ENCODE results near the gene PAFAH2. TPM values are rescaled to one million over a fixed set of nuclear protein-coding genes. Genes with fewer than 3 reads are reported as not detected.
"Not testable (repeated sequence)": the region's sequence is repeated elsewhere in the genome, so short reads cannot be mapped to it uniquely, and the experiment has no call there.

The PAFAH2 gene
- total RNA-seq, 1 donor from 2014 or later, result 12.1 TPM

DNA sequence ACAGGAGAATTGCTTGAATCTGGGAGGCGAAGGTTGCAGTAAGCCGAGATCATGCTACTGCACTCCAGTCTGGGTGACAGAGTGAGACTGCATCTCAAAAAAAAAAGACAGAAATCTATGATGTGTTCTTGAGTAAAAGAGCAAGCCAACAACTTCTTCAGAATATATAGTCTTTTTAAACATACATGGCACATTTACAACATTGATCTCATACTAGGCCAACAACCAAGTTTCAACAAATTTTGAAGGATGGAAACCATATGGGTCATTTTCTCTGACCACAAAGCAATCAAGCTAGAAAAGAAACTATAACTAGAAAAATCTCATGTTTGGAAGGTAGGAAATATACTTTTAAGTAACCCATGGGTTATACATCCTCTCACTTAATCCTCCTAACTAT lies 38.3 kb downstream of the PAFAH2 start:
- DNase-seq (no peak), ATAC-seq (ENCODE audit: poor library complexity) (no peak)
- intact Hi-C loops (cut with DNase I), result no loop called here

DNA sequence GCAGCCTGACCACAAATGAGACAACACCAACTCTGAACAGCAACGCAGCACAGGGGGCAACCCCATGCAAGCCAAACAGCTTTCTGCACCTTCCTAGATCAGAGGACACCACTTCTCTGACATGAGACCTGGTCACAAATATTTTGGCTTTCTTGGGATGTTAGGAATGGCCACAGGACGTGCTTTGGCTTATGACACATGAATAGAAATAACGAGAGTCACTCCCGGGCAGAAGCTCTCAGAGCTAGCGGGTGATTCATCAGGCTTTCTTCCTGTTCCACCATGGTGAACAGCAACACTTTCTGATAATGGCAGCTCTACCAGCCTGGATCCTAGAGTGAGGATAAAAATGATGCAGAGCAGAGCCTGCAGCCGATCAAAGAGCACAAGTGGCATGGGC lies 39.4 kb downstream of the PAFAH2 start:
- ATAC-seq (ENCODE audit: poor library complexity), result no peak
- intact Hi-C loops (cut with DNase I), result no loop called here
- DNase-seq, result no peak

GRCh38 chr1:25955553-25955952 lies 42.3 kb downstream of the PAFAH2 start:
- intact Hi-C loops (cut with DNase I), result no loop called here
- DNase-seq (no peak), ATAC-seq (ENCODE audit: poor library complexity) (no peak)

DNA sequence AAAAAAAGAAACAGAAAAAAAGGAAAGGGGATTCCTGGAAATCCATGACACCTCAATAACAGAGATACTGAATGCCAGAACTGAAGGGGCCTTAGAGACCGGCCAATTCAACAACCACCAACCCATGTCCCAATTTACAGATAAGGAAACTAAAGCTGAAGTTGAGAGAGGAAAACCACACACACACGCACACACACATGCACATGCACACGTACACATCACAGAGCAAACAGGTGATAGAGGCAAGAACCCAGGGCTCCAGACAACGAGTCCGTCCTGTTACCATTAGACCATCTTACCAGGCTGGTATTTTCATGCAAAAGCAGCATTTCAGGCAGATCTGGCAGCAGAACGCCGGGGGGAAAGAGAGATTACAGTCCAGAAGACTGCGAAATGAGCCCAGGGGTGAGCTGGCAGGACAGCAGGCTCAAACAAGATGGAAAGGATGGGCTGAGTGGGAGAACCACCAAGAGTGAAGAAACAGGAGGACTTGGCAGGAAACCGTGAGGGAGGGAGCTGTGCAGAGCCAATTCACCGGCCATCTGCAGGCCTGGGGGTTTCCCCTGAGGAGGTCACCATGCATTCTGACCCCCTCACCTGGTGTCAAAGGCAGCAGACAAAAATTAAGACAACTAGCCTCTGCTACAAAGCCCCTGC lies 43.5 kb downstream of the PAFAH2 start:
- intact Hi-C loops (cut with DNase I), result no loop called here
- ATAC-seq (ENCODE audit: poor library complexity), result no peak

DNA sequence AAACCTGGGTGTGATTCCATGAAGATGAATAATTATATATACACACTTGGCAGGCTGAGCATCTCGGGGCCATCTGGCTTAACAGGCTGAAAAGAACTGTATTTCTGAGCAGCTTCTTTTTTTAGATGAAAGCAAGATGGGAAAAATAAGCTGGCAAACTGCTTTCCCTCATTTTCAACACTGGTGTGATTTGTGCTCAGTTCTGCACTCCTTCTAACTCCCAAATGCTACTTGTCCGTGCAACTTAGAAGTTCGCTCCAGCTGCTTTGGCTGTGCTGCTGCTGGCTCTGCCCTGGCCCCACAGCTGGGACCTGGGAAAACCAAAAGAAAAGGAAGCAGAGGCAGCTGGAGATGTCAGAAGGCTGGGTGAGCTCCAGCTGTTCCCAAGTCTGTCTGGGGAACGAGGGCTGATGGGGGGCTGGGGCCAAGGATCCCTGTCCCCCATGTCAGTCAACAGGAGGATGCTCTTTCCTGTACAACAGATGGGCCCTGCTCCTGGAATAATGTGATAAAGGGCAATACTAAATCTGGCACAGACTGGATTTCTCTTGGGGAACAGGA lies 44.9 kb downstream of the PAFAH2 start:
- ATAC-seq (ENCODE audit: poor library complexity), result peak; percentile 81
- intact Hi-C loops (cut with DNase I), result no loop called here
- DNase-seq, result peak; percentile 73

More for the DNA sequence above, 43.5 kb downstream of the PAFAH2 start:
- DNase-seq, result no peak

DNA sequence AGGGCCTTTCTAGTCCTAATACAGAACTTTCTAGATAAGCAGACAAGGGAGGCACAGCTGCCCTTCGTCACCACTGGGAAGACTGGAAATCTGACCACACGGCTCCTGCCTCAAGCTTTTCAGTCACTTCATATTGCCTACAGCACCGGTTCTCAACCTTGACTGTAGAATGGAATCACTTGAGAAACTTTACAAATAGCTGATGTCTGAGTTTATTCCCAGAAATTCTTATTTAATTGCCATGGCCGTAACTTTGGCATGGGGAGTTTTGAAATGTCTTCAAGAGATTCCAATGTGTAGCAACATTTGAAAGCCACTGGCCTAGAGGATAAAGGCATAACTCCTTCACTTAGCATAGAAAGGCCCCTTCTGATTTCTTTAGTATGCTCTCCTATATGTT lies 49.2 kb downstream of the PAFAH2 start:
- intact Hi-C loops (cut with DNase I), result no loop called here
- DNase-seq (no peak), ATAC-seq (ENCODE audit: poor library complexity) (no peak)

DNA sequence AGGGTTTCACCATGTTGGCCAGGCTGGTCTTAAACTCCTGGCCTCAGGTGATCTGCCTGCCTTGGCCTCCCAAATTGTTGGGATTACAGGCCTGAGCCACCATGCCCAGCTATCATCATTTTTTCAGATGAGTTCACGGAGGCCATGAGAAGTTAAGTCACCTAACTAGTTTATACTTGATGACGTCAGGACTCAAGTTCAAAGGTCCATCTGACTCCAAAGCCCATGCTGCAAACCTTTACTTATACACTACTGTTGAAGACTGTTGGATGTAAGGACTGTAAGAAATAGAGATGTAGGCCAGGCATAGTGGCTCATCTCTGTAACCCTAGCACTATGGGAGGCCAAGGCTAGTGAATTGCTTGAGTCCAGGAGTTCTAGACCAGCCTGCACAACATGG lies 50.8 kb downstream of the PAFAH2 start:
- no peak for ATAC-seq (ENCODE audit: poor library complexity)
- no peak for DNase-seq
- intact Hi-C loops (cut with DNase I), result no loop called here

DNA sequence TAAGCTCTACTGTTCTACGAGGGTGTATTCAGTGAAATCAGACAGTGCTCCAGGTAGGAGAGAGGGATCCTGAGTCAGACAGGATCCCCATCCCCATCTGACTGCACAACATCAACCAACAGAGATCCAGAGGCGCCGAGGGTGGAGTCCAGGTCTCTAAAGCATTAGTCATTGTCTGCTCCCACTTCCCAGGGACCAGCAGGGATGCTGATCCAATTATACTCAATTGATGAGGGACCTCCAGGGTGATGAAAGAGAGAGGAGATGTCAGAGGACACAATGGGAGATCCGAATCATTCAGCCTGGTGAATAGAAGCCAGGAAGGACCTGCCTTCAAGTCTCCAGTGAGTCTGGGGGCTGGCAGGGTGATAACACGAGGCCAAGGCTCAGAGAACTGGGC lies 52.1 kb downstream of the PAFAH2 start:
- ATAC-seq (ENCODE audit: poor library complexity), result no peak

DNA sequence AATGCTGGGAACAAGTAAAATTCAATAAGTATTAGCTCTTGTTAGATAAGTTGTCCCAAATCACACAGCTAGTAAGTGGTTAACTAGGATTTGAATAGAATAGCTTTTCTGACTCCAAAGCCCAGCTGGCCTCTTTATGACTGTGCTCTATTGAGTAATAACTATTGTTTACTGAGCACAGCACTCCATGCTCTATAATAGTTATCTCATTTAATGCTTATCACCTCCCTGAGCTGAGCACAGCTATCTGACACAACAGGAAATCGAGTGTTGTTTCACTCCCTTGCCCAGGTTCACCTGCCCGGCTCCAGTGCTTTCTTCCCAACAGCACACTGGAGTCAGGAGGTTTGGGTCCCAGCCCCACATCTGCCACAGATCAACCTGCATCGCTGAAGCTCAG lies 52.9 kb downstream of the PAFAH2 start:
- intact Hi-C loops (cut with DNase I), result no loop called here
- ATAC-seq (ENCODE audit: poor library complexity), result no peak
- DNase-seq, result no peak

More for the DNA sequence above, 52.1 kb downstream of the PAFAH2 start:
- DNase-seq, result no peak
- intact Hi-C loops (cut with DNase I), result no loop called here

DNA sequence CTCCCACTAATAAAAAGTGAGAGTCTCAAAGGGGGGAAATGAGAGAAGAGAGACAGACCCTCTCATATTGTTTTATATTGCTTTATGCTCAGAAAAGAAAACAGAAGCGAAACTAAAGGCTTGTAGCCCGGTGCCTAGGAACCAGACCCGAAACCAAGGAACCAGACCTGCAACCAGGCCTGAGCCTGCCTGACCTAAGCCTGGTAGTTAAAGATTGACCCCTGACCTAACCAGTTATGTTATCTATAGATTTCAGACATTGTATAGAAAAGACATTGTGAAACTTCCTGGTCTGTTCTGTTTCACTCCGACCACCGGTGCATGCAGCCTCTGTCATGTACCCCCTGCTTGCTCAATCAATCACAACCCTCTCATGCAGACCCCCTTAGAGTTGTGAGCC lies 54.4 kb downstream of the PAFAH2 start:
- ATAC-seq (ENCODE audit: poor library complexity); intact Hi-C loops (cut with DNase I): not testable (repeated sequence)

GRCh38 chr1:25936947-25937346 lies 60.9 kb downstream of the PAFAH2 start:
- no peak for DNase-seq
- ATAC-seq (ENCODE audit: poor library complexity), result no peak
- intact Hi-C loops (cut with DNase I), result no loop called here

More for the DNA sequence above, 54.4 kb downstream of the PAFAH2 start:
- not testable (repeated sequence) for DNase-seq

DNA sequence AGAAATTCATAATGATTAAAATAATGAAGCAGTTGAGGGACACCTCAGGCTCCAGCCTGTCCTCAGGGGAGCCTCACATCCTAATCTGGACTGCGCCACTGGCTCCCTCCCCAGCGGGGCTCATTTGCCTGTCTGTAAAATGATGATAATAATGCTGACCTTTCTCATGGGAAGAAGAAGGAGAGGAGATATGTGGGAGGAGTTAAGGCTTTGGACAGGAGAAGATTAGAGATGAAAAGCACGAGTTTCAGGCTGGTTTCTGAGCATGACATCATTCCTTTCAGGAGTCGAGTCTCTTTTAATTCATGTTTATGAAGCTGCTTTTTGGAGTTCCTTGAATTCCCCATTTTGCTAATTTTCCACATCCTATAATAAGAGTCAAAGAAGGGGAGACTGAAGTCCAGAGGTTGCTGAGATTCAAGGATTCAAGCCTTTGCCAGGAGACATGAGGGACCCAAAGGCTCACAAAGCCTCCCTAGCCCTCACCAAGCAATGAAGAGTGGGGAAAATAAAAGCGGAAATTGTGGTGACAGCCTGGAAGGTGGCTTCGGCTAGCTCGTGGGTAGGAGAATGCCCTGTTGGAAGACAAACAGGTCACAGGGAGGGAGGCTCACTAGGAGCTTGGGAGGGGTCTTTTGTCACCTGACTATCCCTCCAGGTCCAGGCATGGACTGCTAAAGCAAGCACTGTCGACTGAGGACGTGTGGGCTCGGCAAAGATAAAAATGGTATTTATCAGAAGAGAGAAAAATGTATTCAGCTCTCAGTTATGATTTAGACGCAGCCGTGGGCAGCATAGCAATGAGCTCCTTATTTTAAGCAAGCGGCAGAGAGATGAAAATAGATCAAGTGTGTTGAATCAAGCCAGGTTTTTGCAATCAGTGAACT lies 64.1 kb downstream of the PAFAH2 start:
- intact Hi-C loops (cut with DNase I), result no loop called here

DNA sequence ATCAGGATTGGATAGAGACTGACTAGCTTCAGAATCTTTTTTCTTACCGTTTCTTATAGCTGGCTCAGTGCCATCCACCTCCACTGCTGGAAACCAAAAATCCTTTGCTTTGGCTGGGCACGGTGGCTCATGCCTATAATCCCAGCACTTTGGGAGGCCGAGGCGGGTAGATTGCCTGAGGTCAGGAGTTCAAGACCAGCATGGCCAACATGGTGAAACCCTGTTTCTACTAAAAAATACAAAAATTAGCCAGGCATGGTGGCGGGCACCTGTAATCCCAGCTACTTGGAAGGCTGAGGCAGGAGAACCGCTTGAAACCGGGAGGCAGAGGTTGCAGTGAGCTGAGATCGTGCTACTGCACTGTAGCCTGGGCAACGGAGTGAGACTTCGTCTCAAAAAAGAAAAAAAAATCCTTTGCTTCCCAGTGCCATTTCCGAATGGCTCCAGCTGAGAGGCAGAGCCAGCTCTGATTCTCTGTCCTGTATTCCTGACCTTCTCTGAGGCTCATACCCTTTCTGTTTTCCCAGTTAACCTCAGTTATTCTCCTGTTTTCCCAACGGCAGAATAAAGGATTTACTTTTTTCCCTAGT lies 65.0 kb downstream of the PAFAH2 start:
- intact Hi-C loops (cut with DNase I); DNase-seq; ATAC-seq (ENCODE audit: poor library complexity): not testable (repeated sequence)

More for the DNA sequence above, 64.1 kb downstream of the PAFAH2 start:
- no peak for ATAC-seq (ENCODE audit: poor library complexity)
- DNase-seq, result no peak

- DNase-seq (no peak), ATAC-seq (ENCODE audit: poor library complexity) (no peak)
- intact Hi-C loops (cut with DNase I), result no loop called here
These were observed 65.5 kb downstream of the PAFAH2 start for GRCh38 chr1:25932321-25932720.

DNA sequence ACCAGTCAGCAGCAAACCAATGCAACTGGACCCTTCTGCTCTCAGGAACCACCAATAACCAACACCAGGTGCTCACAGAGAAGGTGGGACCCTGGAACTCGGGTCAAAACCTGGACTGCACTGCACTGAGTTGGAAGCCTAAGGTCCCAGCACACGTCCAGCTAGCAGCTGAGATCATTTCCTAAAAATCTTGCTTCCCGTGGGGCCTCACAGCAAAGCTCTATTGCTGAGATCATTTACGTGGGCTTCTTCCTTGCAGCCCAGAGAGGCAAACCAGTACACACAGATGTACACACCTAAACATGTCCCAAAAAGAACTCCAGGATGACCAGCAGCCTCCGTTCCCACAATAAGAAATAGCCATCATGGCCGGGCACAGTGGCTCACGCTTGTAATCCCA lies 68.8 kb downstream of the PAFAH2 start:
- no peak for ATAC-seq (ENCODE audit: poor library complexity)
- intact Hi-C loops (cut with DNase I), result no loop called here
- no peak for DNase-seq

DNA sequence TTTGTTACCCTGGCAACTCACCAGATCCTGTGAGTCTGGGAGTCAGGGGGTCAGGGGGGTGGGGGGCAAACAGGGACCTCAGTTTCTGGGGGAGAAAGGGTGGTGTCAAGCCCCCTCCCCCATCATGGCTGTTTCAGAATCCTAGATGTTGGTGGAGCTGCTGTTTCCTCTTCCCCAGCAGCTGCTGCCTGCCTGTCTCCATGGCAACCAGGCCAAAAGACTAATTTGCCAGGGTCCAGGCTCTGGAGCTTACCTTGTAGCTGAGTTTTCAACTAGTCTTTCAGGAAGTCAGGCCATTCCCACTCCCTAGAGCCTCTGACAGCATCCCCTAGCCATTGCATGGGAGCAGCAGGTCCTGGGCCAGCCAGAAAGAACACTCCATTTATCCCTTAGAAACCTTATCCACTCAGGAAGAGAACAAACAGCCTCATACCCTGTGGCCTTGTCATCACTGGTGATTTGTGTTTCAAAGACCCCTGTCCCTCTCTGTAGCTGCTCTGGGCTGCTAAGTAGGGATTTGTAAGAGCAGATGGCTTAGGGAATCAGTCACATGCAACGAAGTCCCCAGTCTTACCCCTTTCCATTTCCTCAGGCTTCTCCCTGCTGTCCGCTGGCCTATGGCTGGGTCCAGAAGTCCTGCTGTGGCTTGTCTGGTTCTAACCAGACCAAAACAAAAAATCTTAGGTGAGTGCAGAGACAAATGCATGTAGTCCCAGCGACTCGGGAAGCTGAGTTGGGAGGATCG lies 70.2 kb downstream of the PAFAH2 start:
- DNase-seq, result no peak
- intact Hi-C loops (cut with DNase I), result no loop called here
- no peak for ATAC-seq (ENCODE audit: poor library complexity)

DNA sequence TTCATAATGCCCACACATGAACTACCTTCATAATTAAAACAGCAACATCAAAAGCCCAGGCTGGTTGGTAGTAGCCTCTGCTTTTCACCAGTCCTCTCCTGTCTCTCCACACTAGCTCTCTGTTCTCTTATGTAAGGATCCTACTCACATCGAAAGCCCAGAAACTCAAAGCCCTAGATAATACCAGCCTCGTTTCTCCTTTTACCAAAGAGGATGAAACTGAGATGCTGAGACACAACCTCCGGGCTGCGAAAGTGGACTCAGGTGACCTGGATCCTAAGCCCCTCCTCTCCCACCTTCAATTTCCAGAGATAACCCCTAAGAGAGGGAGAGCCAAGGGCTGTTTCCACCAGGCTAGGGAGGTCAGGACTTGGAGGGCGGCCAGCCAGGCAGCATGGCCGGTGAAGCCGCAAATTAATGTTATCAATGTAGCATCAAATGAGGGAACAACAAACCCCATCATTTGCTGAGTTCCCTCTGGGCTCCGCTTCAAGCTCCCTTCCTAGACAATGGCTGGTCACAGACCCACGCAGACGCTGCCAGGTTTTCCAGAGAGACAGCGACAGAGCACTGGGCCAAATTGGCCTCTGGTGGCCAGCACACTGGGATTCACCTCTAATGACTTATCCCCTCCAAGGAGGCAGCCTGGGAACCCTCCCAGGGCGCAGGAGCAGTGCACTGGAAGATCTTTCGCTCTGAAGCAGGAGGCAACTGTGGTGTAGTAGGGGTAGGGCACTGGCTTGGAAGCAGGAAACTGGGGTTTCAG lies 70.9 kb downstream of the PAFAH2 start:
- ATAC-seq (ENCODE audit: poor library complexity) (no peak), DNase-seq (no peak)
- intact Hi-C loops (cut with DNase I), result no loop called here

DNA sequence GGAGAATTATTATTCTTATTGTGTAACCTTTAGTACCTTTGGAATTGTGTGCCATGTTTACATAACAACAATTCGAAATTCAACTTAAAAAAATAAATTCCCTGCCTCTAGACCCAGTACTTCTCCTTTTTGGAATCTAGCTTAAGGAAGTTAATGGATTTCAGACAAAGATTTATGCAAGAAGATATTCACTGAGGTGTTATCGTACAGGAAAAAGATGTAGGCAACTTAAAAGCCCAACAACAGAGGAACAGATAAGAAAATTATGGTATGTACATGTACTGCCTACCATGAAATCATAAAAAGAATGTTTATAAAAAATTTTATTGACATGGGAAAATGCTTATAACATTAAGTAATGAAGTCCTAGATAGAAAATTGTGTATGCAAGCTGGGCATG lies 73.4 kb downstream of the PAFAH2 start:
- DNase-seq, result no peak
- ATAC-seq (ENCODE audit: poor library complexity), result no peak
- intact Hi-C loops (cut with DNase I), result no loop called here

Measured in Right ventricle myocardium superior (tissue), 1 donor.